Tibial artery (tissue), 4 donors: ENCODE data around the gene RERE.

Source experiments
- DNase-seq, 2 donors: peaks; one replicate each; pipeline ENCODE4 v3.0.0-alpha.2; 2019
- H3K27ac ChIP-seq, 2 donors: fragments of 200-600 bp; sonication (generic) in 1 of 2; 1 replicate in 1 of 2; 2 replicates in 1 of 2; pipeline ENCODE4 v1.5.1; 2018 to 2019; ENCODE audit warnings: mild to moderate bottlenecking in 1 of 2
- H3K27me3 ChIP-seq, 2 donors: fragments of 200-600 bp; sonication (generic) in 1 of 2; one replicate each; pipeline versions ENCODE4 v1.5.1 to v1.6.0; 2016 to 2019
- H3K36me3 ChIP-seq, 3 donors: fragments of 200-600 bp; sonication (generic) in 2 of 3; one replicate each; pipeline ENCODE4 v1.5.1; 2016 to 2019; ENCODE audit warnings: mild to moderate bottlenecking in 2 of 3
- H3K4me1 ChIP-seq, 4 donors: fragments of 200-600 bp; sonication (generic) in 2 of 4; 1 replicate in 3 of 4; 2 replicates in 1 of 4; pipeline ENCODE4 v1.5.1; 2016 to 2019
- H3K4me3 ChIP-seq, 2 donors: fragments of 200-600 bp; sonication (generic) in 1 of 2; 1 replicate in 1 of 2; 2 replicates in 1 of 2; pipeline ENCODE4 v1.5.1; 2018 to 2019; ENCODE audit warnings: mild to moderate bottlenecking in 2 of 2
- H3K9me3 ChIP-seq, 3 donors: fragments of 200-600 bp; sonication (generic) in 1 of 3; one replicate each; pipeline ENCODE4 v1.5.1; 2016 to 2019
- CTCF ChIP-seq, 2 experiments: fragments of 200-600 bp in 1 of 2; fragments of 450-650 bp in 1 of 2; IDR thresholded peaks; one replicate each; pipeline ENCODE4 v1.5.1; 2017 to 2019; ENCODE audit warnings: antibody characterized with exemption in 2 of 2, mild to moderate bottlenecking in 1 of 2, moderate library complexity in 1 of 2
- intact Hi-C: fragments of 100-400 bp; cut with DNase I; formaldehyde crosslinking; loops from one replicate; pipeline ENCODE4 v1.15.0; 2023; ENCODE audit warnings: low total_unique reads

The RERE gene

GRCh38 chr1:8533907-8534306 is 283.5 kb downstream of the RERE start:
- Histone ChIP-seq H3K36me3 (no peaks in the 10 kb centered on the region), H3K27ac (no peak overlapping the region), H3K4me1 (no peaks in the 10 kb centered on the region), H3K4me3 (no peak overlapping the region), H3K27me3 (no peaks in the 10 kb centered on the region), H3K9me3 (no peaks in the 10 kb centered on the region)
- TF ChIP-seq CTCF (IDR thresholded peaks at IDR 0.05) = no peak
- intact Hi-C loops = no loop called here
- DNase-seq = no peak

- Histone ChIP-seq H3K4me3 (no peak overlapping the region), H3K9me3 (no peaks in the 10 kb centered on the region), H3K36me3 (no peaks in the 10 kb centered on the region), H3K27me3 (no peaks in the 10 kb centered on the region), H3K27ac (no peak overlapping the region), H3K4me1 (no peaks in the 10 kb centered on the region)
- intact Hi-C loops = no loop called here
- no peak for TF ChIP-seq CTCF (IDR thresholded peaks at IDR 0.05)
- DNase-seq = no peak
Measured at GRCh38 chr1:8533124-8533523, 284.3 kb downstream of the RERE start.

GRCh38 chr1:8529901-8530300 is 287.5 kb downstream of the RERE start:
- no peak for TF ChIP-seq CTCF (IDR thresholded peaks at IDR 0.05)
- H3K4me3 ChIP-seq = no peak overlapping the region
- no peak overlapping the region for H3K27ac ChIP-seq
- H3K27me3 ChIP-seq = no peaks in the 10 kb centered on the region
- no peak for DNase-seq
- no peaks in the 10 kb centered on the region for H3K36me3 ChIP-seq
- H3K4me1 ChIP-seq = peaks cover 0 to 12% (median 5%) of the 10 kb centered on the region in 4 donors
- no peaks in the 10 kb centered on the region for H3K9me3 ChIP-seq
- intact Hi-C loops = no loop called here

GRCh38 chr1:8527941-8528340 is 289.5 kb downstream of the RERE start:
- TF ChIP-seq CTCF (IDR thresholded peaks at IDR 0.05) = no peak
- H3K27me3 ChIP-seq = no peaks in the 10 kb centered on the region
- DNase-seq = no peak
- no peaks in the 10 kb centered on the region for H3K9me3 ChIP-seq
- H3K4me1 ChIP-seq = peaks cover 0 to 31% (median 23%) of the 10 kb centered on the region in 4 donors
- H3K27ac ChIP-seq = no peak overlapping the region
- no peak overlapping the region for H3K4me3 ChIP-seq
- no peaks in the 10 kb centered on the region for H3K36me3 ChIP-seq
- intact Hi-C loops = no loop called here

GRCh38 chr1:8525558-8526275 is 291.7 kb downstream of the RERE start:
- peak; percentile 89 to 90 for DNase-seq
- intact Hi-C loops = no loop called here
- Histone ChIP-seq H3K27me3 (no peaks in the 10 kb centered on the region), H3K4me1 (peaks cover 0 to 34% (median 25%) of the 10 kb centered on the region in 4 donors), H3K27ac (peak overlapping the region; percentile 73 to 81), H3K36me3 (no peaks in the 10 kb centered on the region), H3K9me3 (no peaks in the 10 kb centered on the region), H3K4me3 (peak overlapping the region; percentile 48 to 58)
- TF ChIP-seq CTCF (IDR thresholded peaks at IDR 0.05) = no peak
